LNCaP clone FGC (cell line): ENCODE results near the gene ACAA1.

ENCODE experiments used
- DNase-seq: peaks from one replicate; pipeline ENCODE4 v3.0.0-alpha.2; 2011; ENCODE audit warnings: low read depth
- H3K4me3 ChIP-seq: 2 replicates; pipeline ENCODE4 v1.5.1; 2011; ENCODE audit warnings: mild to moderate bottlenecking, low read depth, low read length, control low read depth
- CTCF ChIP-seq: IDR thresholded peaks from 2 replicates; pipeline ENCODE4 v1.5.1; 2012; ENCODE audit warnings: mild to moderate bottlenecking; ENCODE audit not compliant: control insufficient read depth, insufficient read depth; ENCODE audit errors: extremely low read depth

ACAA1 gene

GRCh38 chr3:38117163-38117716 lies 19.7 kb downstream of the ACAA1 start:
- TF ChIP-seq CTCF: peak; percentile 37
- DNase-seq: no peak
- H3K4me3 ChIP-seq: no peak overlapping the region

DNA sequence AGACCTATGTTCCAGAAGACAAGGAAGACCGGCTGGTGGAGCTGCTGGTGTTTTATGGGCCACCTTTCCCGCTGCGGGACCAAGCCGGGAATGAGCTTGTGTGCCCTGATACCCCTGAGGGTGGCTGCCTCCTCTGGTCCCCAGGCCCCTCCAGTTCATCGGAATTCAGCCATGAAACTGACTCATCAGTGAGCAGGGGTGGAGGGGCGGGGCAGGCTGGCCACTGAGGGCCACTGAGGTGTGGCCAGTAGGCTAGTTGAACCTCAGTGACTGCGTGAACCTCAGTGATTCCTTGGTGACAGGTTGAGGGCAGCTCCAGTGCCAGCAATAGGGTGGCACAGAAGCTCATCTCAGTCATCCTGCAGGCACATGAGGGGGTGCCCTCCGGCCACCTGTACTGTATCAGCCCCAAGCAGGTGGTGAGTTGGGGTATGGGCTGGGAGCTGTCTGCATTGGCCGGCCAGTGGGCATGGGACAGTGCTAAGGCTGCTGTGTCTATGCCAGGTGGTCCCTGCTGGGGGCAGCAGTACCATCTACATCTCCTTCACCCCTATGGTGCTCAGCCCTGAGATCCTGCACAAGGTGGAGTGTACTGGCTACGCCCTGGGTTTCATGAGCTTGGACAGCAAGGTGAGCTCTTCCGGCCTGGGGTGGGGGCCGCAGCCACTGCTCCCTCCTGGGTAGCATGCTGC lies 20.3 kb downstream of the ACAA1 start:
- no peak for DNase-seq
- H3K4me3 ChIP-seq: no peak overlapping the region
- no peak for TF ChIP-seq CTCF

- no peak overlapping the region for H3K4me3 ChIP-seq
- TF ChIP-seq CTCF: no peak
- DNase-seq: no peak
Observed at GRCh38 chr3:38115645-38116427, 21.1 kb downstream of the ACAA1 start.

DNA sequence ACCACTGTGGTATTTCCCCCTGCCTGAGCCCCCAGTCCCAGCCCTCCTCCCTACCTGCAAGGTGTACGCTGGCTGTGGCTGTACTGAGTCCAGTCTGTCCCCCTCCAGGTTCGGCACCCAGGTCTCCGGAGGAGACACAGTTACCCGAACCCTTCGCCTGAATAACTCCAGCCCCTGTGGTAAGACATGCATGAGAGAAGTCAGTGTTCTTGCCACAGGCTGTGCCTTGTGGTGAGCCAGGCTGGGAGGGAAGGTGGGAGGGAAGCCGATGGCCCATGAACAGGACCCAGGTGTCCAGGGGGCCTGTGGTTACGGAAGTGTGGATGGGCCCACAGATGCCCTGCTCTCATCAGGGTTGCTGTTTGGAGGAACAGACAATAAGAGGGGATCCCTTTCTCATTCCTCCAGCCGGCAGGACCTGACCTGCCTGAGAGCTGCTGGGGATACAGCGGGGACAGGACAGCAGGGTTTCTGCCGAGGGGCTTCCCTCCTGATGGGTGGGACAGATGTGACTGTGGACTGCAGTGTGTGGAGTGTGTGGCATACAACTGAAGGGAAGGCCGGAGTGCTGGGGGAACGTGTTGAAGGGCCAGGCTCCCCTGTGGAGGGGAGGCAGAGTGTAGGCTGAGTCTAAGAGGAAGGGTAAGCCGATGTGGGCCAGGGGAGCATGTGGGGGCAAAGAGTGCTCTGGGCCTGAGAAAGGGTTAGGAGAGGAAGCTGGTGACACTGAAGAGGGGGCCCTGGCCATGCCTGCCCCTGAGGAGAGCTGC lies 21.9 kb downstream of the ACAA1 start:
- DNase-seq: no peak
- H3K4me3 ChIP-seq: no peak overlapping the region
- TF ChIP-seq CTCF: no peak

DNA sequence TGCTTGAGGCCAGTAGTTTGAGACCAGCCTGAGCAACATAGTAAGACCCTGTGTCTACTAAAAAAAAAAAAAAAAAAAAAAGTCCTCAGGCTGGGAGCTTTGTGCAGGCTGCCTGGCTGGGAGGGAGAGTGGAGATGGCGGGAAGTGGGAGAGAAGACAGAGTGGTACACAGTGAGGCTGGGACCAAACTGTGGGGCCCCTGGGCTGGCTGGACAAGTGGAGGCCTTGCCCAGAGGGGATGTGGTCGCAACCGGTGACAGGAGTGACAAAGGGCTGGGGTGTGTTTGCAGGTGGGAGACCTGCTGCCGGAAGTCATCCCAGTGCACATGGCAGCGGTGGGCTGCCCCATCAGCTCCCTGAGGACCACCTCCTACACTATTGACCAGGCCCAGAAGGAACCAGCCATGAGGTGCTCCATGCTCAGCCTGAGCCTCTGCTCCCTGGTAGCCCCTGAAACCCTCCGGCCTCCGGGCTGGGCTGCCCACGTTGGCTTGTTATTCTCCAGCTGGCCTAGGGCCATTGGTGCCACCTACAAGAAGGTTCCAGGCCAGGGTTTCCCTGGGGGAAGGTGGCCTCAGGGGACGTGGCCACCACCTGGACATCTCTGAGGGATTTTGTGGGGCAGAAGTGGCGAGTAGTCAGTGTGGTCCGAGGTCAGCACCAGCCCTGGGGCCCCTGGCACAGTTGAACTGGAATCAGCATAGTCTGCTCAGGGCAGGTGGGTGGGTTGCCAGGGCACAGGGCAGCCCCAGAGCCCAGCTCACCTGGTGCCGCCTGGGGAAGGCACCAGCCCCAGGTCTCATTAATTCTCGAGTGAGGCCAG lies 22.7 kb downstream of the ACAA1 start:
- no peak for TF ChIP-seq CTCF
- no peak overlapping the region for H3K4me3 ChIP-seq
- DNase-seq: no peak

DNA sequence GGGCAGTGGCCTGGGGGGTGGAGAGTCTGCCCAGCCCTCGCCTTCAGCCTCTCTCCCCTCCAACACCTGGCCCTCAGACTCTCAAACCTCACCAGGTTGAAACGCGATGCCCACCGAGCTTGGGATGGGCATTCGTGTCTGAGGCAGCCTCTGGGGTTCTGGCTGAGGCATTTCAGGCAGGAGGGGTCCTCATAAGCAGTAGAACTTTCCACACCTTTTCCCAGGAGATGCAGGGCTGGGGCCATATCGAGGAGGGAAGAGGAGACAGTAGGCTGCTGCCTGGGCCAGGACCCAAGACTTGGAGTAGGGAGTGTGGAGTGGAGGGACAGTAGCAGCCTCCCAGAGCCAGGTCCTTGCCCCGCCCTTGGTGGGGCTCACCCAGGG lies 24.6 kb downstream of the ACAA1 start:
- no peak for DNase-seq
- H3K4me3 ChIP-seq: no peak overlapping the region
- no peak for TF ChIP-seq CTCF
